ENCODE measurements around the gene PSMC5. TPM values are rescaled to one million over a fixed set of nuclear protein-coding genes. Genes with fewer than 3 reads are reported as not detected.
"Not testable (repeated sequence)": the region's sequence is repeated elsewhere in the genome, so short reads cannot be mapped to it uniquely, and the experiment has no call there.

Gene PSMC5
- total RNA-seq, 3 donors from 2014 or later, result 272 to 298 (median 280) TPM

DNA sequence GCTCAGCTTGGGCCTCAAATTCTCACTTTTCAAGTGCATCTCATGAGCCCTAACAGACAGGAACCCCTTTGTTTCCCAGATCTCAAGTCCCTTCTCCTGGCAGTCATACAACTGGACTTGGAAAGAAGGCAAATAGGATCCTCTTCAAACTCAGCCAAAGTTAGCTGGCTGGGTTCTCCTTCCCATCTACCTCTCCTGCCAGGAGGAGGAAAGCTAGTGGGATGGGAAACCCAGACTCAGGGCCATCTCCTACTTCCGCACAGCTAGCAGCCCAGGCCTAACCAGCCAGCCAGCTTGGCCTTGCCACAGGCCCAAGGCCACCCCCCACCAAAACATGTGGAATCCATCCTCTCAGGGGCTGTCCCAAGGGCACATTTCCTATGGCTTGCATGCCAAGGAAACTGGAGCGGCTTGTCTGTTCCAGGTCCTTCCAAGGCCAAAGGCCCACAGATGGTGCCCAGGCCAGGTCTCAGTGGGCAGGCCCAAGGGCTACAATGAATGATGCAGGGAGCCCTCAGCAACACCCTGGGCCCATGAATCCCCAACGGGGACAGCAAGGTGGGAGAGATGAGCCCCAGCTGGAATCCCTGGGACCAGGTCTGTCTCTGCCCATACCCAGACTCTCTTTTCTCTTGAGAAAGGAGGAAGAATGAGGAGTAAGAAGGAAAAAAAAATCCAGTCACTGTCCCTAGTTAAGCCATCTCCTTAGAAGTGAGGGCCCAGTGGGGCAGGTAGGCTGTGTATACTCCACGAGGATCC, 13.5 kb downstream of the PSMC5 start:
- Mint-ChIP-seq H3K4me1 (ENCODE audit: low read depth) (peaks cover 38% of the 10 kb centered on the region), H3K9me3 (no peaks in the 10 kb centered on the region), H3K36me3 (ENCODE audit: insufficient read depth) (peaks cover 4% of the 10 kb centered on the region), H3K27me3 (ENCODE audit: low read depth) (no peaks in the 10 kb centered on the region), H3K4me3 (peak overlapping the region; percentile 96)
- DNase-seq (no peak), ATAC-seq (no peak)

DNA sequence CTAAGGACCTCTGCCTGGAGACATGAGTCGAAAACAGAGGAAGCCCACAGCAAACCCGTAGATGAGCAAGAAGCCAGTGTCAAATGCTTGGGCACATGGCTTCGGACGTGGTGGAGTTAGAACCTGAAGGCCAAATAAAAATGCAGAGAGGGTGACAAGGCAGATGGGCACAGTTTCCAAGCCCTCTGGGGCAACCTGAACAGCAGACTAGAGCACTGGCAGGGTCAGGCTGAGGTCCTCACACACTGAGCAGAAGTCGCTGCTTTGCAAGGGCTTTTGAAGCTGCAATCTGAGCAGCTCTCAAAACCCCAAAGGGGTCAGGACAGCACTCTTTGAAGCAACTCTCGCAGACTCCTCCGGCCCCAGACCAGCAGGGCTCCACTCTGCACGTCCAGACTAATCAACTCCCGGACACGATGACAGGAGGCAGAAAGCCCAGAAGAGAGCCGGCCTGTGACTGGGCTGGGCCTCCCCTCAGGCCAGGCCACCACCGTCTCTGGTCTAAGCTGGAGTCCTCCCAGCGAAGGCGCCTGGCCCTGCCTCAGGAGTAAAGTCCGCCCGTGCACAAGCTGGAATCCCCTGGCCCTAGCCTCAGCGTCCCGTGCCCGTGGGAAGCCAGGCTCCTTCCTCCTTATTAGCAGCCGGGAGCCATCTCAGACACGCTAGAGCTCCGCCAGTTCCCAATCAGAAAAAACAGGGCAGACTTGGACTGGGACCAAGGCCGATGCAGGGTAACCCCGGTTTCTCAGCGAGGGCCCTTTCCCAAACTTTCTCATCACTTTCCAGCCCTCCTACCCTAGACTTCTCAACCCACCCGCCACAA, 14.3 kb downstream of the PSMC5 start:
- ATAC-seq, result no peak
- Mint-ChIP-seq H3K4me1 (ENCODE audit: low read depth) (peaks cover 38% of the 10 kb centered on the region), H3K27me3 (ENCODE audit: low read depth) (no peaks in the 10 kb centered on the region), H3K9me3 (no peaks in the 10 kb centered on the region), H3K36me3 (ENCODE audit: insufficient read depth) (peaks cover 3% of the 10 kb centered on the region), H3K4me3 (peak overlapping the region; percentile 96)
- DNase-seq, result no peak

DNA sequence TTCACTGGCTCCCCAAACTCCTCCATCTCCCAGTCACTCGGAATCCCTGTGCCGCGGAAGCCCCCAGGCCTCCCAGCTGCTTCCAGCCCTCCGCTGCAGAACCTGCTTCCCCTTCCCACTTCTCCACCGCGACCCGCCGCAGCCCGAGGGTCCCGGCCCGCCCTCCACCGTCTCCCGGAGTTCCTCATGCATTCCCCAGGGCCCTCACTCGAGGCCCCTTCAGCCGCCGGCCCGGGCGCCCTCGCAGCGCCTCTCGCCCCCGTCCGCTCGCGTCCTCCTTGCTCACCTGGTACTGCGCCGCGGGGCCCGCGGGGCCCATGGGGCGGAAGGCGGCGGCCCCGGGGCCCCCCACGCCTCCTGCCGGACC, 14.9 kb downstream of the PSMC5 start:
- Mint-ChIP-seq H3K27me3 (ENCODE audit: low read depth) (no peaks in the 10 kb centered on the region), H3K4me3 (peak overlapping the region; percentile 96), H3K9me3 (no peaks in the 10 kb centered on the region), H3K4me1 (ENCODE audit: low read depth) (peaks cover 38% of the 10 kb centered on the region), H3K36me3 (ENCODE audit: insufficient read depth) (no peaks in the 10 kb centered on the region)
- ATAC-seq (peak; percentile 51), DNase-seq (no peak)

DNA sequence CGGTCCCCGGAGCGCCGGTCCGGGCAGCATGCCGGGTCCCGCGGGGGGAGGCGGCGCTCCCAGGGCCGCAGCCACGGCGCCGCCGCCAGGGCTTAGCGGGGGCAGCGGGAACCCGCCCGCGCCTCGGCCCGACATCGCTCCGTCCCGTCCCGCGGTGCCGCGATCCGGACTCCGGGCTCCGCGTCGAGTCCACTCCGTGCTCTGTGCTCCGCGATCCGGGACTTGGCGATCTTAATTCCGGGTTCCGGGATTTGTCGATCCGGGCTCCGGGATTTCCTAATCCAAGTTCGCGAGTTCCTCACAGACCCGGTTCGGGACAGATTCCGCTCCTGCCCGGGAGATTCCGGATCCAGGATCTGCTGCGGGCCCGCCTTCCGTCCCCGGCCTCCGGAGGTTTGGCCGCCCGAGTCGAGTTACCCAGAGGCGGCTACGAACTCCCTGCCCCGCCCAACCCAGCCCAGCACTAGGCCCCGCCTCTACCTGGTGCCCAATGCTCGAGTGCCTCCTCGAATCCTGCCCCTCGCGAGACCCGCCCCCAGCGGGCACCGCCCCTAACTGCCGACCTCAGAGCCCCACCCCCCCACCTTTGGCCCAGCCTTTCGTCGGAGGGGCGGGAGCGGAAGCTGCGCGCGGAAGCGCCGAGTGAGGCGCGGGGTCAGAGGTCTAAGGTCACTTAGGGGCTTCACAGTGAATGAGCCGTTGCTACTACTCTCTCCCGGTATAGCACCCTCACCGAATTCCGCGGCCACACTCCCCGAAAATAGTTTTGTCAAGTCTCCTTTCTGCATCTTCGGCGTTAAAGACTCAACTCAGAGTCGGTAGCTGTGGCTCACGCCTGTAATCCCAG, 15.5 kb downstream of the PSMC5 start, which contains the start of gene SMARCD2:
Gene SMARCD2 (minus strand): TSS at position 146 of the 847 bp plus-strand sequence. CDS start 11 bp downstream, at position 135.
- Mint-ChIP-seq H3K9me3 (peaks cover under 1% of the 10 kb centered on the region), H3K36me3 (ENCODE audit: insufficient read depth) (no peaks in the 10 kb centered on the region), H3K4me3 (peak within 1 kb of the TSS; percentile 96), H3K4me1 (ENCODE audit: low read depth) (peaks cover 39% of the 10 kb centered on the region), H3K27me3 (ENCODE audit: low read depth) (no peaks in the 10 kb centered on the region)
- peak; percentile 92 for ATAC-seq
- peak; percentile 99 for DNase-seq

DNA sequence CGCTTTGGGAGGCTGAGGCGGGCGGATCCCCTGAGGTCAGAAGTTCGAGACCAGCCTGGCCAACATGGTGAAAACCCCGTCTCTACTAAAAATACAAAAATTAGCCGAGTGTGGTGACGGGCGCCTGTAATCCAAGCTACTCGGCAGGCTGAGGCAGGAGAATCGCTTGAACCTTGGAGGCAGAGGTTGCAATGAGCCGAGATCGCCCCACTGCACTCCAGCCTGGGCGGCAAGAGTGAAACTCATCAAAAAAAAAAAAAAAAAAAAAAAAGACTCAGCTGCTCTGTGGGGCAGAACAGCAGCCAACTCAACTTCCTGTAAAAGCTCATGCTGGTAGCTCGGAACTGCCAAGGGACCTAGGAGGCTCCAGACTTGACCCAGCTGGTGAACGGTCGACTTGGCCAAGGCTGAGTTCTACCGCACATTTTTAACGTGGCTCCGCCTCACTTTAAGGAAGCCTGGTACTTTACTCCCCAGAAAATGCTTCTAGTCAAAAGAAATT, 16.2 kb downstream of the PSMC5 start:
- H3K36me3 Mint-ChIP-seq (ENCODE audit: insufficient read depth); H3K27me3 Mint-ChIP-seq (ENCODE audit: low read depth); H3K9me3 Mint-ChIP-seq; ATAC-seq; DNase-seq: not testable (repeated sequence)
- H3K4me1 Mint-ChIP-seq (ENCODE audit: low read depth), result peaks cover 40% of the 10 kb centered on the region
- peak overlapping the region; percentile 88 for H3K4me3 Mint-ChIP-seq

DNA sequence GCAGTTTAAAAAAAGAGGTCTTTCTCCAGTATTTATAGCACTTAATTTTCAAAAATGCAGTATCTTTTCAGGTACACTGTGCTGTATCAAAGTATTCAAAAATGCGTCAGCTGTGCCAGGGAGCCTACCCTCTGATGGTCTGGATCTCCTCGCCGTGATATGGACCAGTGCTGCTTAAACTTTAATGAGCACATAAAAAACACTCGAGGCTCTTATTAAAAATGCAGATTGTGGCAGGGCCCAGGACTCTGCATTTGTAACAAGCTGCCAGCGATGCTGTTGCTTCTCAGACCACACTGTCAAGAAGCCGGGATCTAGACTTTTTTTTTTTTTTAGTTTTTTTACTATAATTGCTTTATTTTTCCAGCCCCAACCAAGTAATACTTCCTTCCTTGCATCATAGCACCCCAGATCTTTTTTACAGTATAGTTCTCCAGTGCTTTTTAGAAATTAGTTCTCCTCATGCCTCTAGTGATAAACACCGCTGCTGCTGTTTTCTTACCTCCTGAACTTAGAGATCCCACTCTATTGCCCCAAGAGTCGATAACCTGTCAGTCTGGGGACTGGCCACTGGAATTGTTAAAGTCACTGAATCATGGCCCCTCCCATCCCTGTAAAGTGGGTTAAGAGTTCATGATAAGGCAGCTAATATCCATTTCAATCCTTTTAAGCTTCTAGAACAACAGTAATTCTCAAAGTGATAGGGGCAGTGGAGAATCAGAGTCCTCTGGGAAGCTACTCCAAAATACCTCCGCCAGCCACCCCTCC, 16.9 kb downstream of the PSMC5 start:
- ATAC-seq (no peak), DNase-seq (no peak)
- Mint-ChIP-seq H3K27me3 (ENCODE audit: low read depth) (no peaks in the 10 kb centered on the region), H3K9me3 (peaks cover 9% of the 10 kb centered on the region), H3K4me1 (ENCODE audit: low read depth) (peaks cover 39% of the 10 kb centered on the region), H3K36me3 (ENCODE audit: insufficient read depth) (no peaks in the 10 kb centered on the region), H3K4me3 (peak overlapping the region; percentile 88)

DNA sequence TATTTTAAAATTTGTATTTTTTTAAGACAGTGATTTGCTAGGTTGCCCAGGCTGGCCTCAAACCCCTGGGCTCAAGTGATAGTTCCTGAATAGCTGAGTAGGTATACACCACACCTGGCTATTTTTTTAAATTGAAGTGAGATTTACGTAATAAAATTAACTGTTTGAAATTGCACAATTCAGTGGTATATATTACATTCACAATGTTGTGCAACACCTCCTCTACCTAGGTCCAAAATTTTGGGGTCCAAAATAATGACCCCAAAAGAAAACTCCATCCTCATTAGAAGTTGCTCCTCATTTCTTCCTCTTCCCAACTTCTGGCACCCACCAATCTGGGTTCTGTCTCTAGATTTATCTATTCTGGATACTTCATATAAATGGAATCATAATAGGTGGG, 18.3 kb downstream of the PSMC5 start:
- ATAC-seq (no peak), DNase-seq (no peak)
- no peak overlapping the region for H3K4me3 Mint-ChIP-seq
- H3K9me3 Mint-ChIP-seq, result peaks cover 9% of the 10 kb centered on the region
- H3K4me1 Mint-ChIP-seq (ENCODE audit: low read depth), result peaks cover 31% of the 10 kb centered on the region
- no peaks in the 10 kb centered on the region for H3K36me3 Mint-ChIP-seq (ENCODE audit: insufficient read depth)
- no peaks in the 10 kb centered on the region for H3K27me3 Mint-ChIP-seq (ENCODE audit: low read depth)

DNA sequence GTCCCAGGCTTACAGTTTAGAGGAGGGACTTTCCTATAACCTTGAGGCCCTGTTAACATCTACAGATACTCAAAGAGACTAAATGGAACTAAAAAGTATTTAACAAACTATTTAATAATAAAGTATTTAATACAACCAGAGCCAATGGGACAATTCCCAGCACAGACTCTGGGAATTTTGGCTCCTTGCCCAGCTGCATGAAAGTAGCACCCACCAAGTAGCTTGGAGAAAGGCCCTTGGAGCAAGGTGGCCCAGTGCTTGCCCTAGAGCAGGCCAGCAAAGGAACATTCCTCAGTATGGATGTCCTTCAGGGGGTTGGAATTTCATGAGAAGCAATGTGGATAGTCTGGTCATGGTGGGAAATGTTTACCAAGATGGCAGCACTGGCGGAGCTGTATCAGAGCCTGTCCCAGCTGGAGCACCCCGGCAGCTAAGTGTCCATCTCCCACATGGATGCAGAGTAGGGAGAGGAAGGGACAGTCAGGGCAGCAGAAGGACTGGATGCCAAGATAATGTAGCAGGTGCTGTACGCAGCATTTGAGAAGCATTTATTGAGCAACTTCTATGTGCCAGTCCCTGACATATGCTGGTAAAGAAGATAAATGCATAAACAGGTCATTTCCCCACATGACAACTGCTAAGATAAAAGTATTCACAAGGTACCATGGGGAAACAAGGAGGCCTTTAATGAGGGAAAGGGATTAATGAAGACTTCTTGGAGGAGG, 20.5 kb downstream of the PSMC5 start:
- no peaks in the 10 kb centered on the region for H3K27me3 Mint-ChIP-seq (ENCODE audit: low read depth)
- peak overlapping the region; percentile 24 for H3K4me3 Mint-ChIP-seq
- DNase-seq (no peak), ATAC-seq (no peak)
- H3K9me3 Mint-ChIP-seq, result peaks cover 9% of the 10 kb centered on the region
- H3K36me3 Mint-ChIP-seq (ENCODE audit: insufficient read depth), result no peaks in the 10 kb centered on the region
- peaks cover 19% of the 10 kb centered on the region for H3K4me1 Mint-ChIP-seq (ENCODE audit: low read depth)

DNA sequence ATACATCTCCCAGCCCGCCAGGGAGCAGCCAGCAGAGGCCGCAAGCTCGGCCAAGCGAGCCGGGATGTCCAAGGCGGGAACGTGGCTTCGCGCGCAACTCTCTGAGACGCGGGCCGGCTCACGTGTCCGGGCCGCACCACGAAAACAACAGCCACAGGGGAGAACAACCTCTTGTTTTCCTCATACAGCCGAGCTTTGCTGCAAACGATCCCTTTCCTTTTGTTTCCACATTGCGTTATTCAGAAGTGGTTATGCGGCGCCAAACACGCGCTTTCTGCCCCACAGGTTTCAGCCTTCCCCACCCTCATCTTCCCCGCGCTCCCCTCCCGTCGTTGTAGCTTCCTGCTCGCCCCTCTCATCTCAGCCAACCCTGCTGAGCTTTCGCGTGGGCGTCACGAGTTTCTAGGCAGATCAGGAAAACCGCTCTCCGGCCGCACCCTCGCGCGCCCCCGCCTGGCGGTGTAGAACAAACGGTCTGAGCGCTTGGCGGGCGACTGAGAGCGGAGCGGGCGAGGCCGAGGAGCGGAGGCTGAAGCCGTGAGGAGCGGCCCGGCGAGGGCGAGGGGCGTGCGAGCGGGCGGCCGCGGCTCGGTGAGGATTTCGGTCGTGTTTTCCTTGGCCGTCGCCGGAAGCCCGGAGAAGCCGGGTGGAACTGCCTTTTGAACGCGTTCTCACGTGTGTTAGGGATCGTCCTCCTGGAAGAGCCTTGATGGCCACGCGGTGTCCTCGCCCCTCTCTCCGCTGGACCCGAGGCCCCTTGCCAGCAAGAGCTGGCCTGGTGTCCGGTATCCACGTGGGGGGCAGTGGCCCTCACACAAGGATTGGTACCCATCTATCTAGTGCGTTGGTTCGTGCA, 21.8 kb downstream of the PSMC5 start:
- no peaks in the 10 kb centered on the region for H3K27me3 Mint-ChIP-seq (ENCODE audit: low read depth)
- peak; percentile 95 for DNase-seq
- peak overlapping the region; percentile 87 for H3K4me3 Mint-ChIP-seq
- H3K4me1 Mint-ChIP-seq (ENCODE audit: low read depth), result peaks cover 15% of the 10 kb centered on the region
- peaks cover 9% of the 10 kb centered on the region for H3K9me3 Mint-ChIP-seq
- no peaks in the 10 kb centered on the region for H3K36me3 Mint-ChIP-seq (ENCODE audit: insufficient read depth)
- peak; percentile 97 for ATAC-seq

DNA sequence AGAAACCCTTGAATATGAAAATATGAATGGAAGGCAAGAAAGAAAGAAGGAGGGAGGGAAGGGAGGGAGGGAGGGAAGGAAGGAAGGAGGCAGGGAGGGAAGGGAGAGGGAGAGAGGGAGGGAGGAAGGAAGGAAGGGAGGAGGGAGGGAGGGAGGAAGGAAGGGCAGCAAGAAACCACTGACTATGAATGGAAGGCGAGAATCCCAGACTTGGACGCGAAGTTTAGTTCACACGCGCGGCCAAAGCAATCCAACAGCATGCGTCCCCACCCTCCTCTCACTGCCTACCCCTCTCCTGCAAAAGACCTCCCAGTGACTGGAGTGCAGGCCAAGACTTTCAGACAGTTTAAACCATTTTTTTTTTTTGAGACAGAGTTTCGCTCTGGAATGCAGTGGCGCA, 23.2 kb downstream of the PSMC5 start:
- no peaks in the 10 kb centered on the region for H3K27me3 Mint-ChIP-seq (ENCODE audit: low read depth)
- DNase-seq (no peak), ATAC-seq (no peak)
- peaks cover 13% of the 10 kb centered on the region for H3K4me1 Mint-ChIP-seq (ENCODE audit: low read depth)
- H3K9me3 Mint-ChIP-seq, result peaks cover 9% of the 10 kb centered on the region
- H3K4me3 Mint-ChIP-seq, result no peak overlapping the region
- no peaks in the 10 kb centered on the region for H3K36me3 Mint-ChIP-seq (ENCODE audit: insufficient read depth)

DNA sequence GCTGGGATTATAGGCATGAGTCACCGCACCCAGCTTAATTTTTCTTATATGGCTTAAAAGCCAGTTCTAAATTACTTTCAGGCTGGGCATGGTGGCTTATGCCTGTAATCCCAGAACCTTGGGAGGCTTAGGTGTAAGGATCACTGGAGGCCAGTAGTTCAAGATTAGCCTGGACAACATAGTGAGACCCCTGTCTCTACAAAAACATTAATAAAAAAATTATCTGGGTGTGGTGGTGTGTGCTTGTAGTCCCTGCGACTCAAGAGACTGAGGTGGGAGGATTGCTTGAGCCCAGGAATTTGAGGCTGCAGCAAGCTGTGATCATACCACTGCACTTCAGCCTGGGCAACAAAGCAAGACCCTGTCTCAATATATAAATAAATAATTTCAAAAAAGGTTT, 26.0 kb downstream of the PSMC5 start:
- peaks cover 7% of the 10 kb centered on the region for H3K4me1 Mint-ChIP-seq (ENCODE audit: low read depth)
- peaks cover 4% of the 10 kb centered on the region for H3K9me3 Mint-ChIP-seq
- no peaks in the 10 kb centered on the region for H3K27me3 Mint-ChIP-seq (ENCODE audit: low read depth)
- ATAC-seq (no peak), DNase-seq (no peak)
- no peak overlapping the region for H3K4me3 Mint-ChIP-seq
- no peaks in the 10 kb centered on the region for H3K36me3 Mint-ChIP-seq (ENCODE audit: insufficient read depth)

DNA sequence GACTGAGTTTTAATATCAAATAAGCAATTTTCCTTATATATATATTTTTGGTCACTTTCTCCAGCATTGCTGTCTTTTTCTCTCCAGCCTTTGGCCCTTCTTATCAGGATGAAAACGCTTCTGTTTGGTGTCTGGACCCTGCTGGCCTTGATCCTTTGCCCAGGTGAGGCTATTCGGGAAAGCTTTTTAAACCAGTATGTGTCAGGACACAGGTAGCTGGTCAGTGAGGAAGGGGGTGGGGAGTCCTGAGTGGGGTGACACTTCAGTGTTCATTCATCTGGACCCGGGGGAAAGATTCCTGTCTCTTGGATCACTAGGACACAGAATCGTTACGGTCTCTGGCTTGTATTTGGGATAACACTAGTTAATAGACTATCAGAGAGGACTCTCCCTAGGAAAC, 27.5 kb downstream of the PSMC5 start:
- no peaks in the 10 kb centered on the region for H3K27me3 Mint-ChIP-seq (ENCODE audit: low read depth)

More for the DNA sequence above, 27.5 kb downstream of the PSMC5 start:
- H3K36me3 Mint-ChIP-seq (ENCODE audit: insufficient read depth), result no peaks in the 10 kb centered on the region
- no peak for ATAC-seq
- no peak overlapping the region for H3K4me3 Mint-ChIP-seq
- no peaks in the 10 kb centered on the region for H3K9me3 Mint-ChIP-seq
- DNase-seq, result no peak
- H3K4me1 Mint-ChIP-seq (ENCODE audit: low read depth), result no peaks in the 10 kb centered on the region

All from activated T-cell treated with anti-CD3 and anti-CD28 coated beads, Interleukin-2, amount 50 U/mL, for 4 hours (primary cell).